Measurements from ENCODE around the gene MAGT1.

- TF ChIP-seq POLR2A (IDR thresholded peaks at IDR 0.05): no peak
- TF ChIP-seq, protein P1, sequence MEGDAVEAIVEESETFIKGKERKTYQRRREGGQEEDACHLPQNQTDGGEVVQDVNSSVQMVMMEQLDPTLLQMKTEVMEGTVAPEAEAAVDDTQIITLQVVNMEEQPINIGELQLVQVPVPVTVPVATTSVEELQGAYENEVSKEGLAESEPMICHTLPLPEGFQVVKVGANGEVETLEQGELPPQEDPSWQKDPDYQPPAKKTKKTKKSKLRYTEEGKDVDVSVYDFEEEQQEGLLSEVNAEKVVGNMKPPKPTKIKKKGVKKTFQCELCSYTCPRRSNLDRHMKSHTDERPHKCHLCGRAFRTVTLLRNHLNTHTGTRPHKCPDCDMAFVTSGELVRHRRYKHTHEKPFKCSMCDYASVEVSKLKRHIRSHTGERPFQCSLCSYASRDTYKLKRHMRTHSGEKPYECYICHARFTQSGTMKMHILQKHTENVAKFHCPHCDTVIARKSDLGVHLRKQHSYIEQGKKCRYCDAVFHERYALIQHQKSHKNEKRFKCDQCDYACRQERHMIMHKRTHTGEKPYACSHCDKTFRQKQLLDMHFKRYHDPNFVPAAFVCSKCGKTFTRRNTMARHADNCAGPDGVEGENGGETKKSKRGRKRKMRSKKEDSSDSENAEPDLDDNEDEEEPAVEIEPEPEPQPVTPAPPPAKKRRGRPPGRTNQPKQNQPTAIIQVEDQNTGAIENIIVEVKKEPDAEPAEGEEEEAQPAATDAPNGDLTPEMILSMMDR (IDR thresholded peaks at IDR 0.05): no peak
Observed at GRCh38 chrX:77779695-77780094, 115.5 kb downstream of the MAGT1 start.
